NCI-H526 treated with DMSO at 0.1 percent for 48 hours (cell line): ENCODE data around the gene ATAT1.
"Not testable (repeated sequence)": the region's sequence is repeated elsewhere in the genome, so short reads cannot be mapped to it uniquely, and the experiment has no call there.

Experiments
- DNase-seq: peaks from one replicate; lab custom pipeline; 2025; lab: John Stamatoyannopoulos, UW

ATAT1 gene

DNA sequence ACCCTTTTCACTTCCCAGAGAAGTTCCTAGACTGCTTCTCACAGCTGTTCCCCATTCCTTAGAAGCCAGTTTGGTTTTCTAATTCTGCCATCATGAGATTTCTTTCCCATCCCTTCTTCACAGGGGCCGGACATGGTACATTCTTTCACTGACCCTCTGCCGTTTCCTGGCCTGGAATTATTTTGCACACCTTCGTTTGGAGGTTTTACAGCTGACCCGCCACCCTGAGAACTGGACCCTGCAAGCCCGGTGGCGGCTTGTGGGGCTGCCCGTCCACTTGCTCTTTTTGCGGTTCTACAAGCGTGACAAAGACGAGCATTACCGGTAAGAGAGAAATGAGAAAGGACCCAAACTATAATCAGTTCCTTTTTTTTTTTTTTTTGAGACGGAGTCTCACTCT lies 24.5 kb downstream of the ATAT1 start:
- DNase-seq = no peak

DNA sequence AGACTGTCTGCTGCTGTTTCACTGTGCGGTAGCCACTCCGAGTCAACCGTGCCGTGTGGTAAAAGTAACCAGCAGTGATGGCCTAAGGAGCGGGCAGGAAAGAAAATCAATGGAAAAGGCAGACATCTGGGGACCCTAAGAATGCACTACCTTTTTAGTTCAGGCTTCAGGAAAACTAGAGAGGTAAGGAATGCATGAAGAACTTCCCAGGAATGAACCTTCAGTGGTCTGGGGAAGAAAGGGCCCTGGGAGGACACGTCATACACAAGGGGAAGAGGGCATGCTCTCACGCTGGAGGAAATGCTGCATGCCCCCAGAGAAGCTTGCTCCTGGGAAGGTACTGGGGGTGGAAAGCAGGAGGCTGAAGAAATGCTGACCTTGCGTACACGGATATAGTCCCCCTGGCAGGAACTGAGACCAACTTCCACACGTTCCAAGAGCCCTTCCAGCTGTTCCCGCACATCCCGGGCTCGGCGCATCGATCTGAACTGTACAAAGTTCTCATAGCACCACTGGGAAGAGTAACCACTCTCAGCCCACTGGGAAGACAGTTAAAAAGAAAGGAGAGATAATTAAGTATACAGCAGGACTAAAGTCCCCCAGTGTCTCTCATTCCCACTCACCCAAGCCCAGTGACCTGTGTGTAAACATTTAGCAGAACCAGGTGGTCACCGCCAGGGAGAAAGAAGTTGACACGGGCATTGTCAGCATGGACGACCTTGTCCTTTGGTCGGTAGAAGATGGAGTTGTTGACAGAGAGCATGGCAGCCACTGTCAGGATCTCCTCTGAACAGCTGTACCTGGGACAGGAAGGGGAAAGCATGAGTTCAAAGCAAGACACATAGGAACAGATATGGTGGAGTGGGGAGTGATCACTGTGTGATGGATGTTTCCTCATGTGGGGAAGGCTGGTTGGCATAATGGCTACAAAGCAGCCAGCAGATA lies 28.4 kb downstream of the ATAT1 start:
- no peak for DNase-seq

DNA sequence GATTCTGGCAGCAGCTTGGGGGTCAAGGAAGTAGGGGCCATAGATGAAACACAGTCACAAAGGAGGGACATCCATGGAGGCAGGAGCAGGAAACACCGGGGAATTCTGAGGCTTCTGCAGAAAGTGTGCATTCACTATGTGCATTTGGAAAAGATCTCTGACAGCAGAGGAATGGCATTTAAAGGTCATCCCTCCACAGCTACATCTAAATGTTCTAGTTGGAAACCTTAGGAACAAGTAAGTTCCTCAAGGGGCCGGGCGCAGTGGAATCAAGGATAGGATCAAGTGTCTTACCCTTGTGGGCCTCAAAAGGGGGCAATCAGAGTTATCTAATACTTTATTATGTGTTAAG lies 29.0 kb downstream of the ATAT1 start:
- no peak for DNase-seq

DNA sequence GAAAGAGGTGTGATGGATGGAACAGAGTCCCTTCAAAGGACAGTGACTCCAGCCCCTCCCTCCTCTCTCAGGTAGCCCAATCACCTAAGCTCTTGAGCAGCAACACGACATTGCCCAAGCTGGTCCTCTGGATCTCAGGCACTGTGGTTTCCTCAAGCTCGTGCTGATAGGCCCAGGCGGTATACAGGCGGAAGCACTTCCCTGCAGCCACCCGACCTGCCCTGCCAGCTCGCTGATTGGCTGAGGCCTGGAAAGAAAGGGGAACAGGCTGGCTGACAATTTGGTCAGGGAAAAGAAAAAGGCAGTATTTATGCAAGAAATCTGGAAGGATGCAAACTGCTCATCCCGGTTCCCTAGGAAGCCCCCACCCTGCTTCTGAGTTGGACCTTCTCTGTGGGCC lies 29.8 kb downstream of the ATAT1 start:
- DNase-seq = no peak

DNA sequence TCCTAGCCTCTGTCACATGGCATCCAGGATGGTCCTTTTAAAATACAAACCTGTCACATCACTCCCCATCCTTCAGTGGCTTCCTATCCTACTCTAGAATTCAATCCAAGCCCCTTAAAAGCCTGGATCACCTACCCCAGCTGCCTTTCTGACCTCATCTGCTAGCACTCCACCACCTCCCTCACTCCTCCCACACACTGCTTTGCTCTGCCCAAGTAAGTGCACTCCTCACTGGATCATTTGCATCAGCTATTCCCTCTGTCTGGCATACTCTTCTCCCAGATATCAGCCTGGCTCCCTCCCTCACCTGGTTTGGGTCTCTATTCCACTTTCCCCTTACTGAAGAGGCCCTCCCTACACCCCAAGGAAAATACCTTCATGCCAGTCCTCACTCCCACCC lies 30.8 kb downstream of the ATAT1 start:
- no peak for DNase-seq

DNA sequence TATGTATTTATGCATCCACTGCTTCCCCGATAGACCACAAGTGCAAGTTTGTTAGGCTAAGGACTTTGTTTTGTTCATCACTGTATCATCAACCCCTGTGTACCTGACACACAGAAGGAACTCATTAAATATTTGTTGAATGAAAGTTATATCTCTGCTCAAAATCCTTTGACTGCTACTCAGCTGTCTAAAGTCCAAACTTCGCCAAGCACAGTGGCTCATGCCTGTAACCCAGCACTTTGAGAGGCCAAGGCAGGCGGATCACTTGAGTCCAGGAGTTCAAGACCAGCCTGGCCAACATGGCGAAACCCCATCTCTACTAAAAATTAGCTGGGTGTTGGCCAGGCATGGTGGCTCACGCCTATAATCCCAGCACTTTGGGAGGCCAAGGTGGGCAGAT lies 31.2 kb downstream of the ATAT1 start:
- DNase-seq = not testable (repeated sequence)

DNA sequence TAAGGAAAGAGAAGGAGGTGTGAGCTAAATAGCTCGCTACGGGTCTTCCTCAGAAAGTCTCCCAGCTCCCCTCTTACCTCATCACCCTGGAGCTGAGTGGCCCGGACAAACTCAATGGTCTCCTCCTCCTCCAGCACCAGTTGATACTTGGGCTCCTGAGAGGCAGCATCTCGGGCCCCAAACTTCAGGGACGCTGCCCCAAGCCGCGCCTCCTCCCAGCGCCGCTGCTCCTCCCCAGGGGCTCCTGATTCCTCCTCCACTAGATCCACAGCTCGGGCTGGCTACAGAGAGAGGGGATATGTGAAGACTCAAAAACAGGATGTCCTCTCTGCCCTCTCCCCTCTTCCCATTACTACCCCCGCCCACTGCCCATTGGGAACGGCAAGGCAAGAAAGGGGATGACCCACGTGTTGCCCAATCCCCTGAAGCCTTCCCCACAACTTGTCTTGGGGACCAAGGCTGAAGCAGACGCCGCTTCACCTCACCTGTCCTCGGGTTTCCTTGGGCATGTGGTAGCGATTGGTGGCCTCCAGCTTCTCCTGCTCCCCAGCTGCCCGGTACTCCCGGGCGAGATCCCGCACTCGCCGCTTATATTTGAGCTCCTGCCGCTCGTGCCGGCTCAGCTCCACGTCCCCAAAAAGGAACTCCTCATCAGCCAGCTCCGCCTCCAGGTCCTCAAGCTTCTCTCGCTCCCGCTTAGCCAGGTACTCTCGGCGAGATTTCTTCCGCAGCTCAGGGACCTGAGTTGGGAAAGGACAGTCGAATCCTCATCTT lies 38.5 kb downstream of the ATAT1 start:
- no peak for DNase-seq

DNA sequence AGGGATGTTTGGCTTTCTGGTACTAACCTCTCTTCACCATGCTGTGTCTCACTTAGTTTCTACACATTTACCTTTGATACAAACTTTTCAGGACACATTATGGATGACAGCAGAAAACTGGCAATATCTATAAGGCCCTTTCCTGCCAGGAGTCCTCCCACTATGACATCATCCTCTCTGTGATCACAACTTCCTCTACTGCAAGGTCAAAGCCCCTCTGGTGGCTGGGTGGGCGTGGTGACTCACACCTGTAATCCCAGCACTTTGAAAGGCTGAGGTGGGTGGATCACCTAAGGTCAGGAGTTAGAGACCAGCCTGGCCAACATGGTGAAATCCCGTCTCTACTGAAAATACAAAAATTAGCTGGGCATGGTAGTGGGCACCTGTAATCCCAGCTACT lies 39.6 kb downstream of the ATAT1 start:
- not testable (repeated sequence) for DNase-seq

DNA sequence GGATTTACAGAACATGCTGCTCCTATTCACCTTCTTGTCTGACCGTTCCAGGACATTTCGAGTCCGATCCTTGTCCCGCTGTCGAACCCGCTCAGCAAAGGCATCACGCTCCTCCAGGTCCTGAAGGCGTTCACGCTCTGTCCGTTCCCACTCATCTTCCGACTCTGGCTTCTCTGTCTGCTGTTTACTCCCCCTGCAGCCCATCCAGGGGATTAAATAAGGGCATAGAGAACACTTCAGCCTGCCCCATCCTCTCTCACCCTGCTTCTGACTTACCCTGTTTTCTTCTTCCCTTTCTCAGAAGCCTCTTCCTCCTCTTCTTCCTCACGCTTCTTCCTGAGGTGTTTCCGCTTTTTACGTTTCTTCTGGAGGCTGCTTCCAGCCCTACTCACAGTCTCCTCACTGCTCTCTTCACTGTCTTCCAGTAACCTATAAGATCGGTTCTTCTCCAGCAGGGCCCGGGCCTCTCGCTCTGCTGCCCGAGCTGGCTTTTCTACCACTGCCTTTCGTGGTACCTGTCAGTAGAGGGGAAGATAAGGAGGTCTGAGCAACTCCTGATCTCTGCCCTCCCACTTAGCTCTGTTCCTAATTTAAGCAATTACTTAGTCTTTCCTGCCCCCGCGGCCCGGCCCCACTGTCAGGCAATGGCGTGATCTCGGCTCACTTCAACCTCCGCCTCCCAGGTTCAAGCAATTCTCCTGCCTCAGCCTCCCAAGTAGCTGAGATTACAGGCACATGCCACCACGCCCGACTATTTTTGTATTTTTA lies 44.3 kb downstream of the ATAT1 start:
- DNase-seq = no peak

DNA sequence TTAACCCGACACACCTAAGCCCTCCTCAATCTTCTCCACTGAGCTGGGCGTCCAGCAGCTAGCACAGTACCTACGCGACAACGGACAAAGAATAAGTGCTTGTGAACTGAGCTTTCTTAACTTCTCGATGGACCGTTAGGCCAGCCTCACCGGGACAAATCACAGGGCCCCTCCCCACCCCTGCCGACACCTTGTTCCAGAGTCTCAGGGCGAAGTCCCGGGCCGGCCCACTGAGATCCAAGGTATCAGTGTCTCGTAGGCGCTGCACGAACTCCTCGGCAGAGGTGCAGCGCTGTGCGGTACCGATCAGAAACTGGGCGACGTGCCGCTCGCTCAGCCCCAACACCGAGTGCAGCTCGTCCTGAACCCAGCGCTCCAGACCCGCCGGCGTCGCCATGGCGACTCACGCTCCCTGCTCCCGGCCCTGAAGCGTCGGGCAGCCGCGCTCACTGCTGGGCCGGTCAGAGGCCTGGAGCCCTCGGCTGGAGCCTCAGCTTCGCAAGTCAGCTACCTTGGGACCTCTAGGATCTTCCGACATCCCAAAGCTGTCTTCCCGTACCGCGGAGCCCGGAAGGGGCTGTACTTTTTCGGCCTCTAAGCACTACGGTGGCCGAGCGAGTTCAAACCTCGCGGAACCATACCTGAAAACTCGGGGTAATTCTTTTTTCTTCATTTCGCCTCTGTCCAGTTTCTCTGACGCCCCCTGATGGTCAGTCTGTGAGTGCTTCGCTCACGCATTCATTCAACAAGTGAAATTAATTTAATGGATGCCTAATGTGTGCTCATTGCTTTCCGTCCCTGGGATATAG lies 46.0 kb downstream of the ATAT1 start, which contains the start of gene DHX16:
TSS of gene DHX16 (minus strand) at position 562 of the 809 bp plus-strand sequence. CDS start at position 397, 165 bp downstream.
- peak; percentile 93 for DNase-seq

DNA sequence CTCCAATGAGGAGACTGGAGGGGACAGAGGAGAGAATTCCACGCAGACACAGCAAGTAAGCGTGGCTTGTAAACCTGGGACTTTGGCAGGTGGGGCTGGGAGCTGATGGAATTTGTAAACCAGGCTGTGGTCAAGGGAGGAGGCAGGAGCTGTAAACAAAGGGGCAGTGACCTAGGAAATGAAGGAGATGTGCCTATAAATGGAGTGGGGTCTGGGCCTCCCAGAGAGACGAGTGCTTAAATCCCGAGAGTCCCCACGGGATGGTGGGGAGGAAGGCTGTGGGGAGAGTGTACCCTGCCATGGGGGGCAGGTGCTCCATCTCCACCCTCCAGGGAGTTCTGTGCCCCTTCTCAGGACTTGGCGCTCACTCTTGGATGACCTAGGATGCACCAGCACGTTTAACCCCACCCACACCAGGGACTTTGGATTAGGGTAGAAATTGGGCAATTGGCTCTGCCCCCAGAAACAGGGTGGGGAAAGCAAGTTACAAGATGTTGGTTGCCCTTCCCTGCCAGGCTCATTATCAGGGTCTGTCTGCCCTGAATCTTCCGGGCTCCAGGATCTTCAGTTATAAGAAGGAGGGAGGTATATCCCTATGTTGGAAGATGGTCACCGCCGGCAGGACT lies 50.1 kb downstream of the ATAT1 start:
- no peak for DNase-seq

DNA sequence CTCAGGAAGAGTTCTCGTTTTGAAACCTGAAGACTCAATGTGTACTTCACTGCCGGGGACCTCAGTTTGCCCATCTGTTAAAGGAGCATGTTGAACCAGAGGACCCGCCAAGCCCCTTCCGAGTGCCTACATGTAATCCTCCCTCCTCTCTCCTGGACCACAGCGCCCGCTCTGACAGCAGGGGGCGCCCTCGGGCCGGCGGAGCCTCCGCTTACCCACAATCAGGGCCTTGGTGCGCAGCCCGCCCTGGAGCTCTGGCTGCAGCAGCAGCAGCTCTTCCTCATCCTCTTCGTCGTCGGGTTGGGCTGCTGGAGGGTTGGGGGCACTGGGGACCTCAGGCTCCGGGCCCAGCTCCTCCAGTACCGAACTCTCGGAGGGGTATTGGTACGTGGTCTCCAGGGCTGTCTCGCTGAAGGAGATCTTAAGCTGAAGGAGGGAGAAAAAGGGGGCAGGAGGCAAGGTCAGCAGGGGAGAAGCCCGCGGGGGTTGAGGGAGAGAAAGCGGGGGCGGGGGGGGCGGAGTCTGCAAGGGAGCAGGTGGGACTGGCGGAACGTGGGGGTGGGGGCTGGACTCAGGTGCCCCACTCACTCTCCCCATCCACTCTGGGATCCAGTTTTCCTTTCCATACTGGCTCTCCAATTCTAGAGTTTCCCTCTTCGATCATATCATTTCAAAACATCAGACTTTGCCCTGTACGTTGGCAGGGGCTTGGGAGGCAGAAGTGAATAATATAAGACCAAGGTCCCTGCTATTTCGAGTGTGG lies 52.5 kb downstream of the ATAT1 start:
- peak; percentile 45 for DNase-seq

DNA sequence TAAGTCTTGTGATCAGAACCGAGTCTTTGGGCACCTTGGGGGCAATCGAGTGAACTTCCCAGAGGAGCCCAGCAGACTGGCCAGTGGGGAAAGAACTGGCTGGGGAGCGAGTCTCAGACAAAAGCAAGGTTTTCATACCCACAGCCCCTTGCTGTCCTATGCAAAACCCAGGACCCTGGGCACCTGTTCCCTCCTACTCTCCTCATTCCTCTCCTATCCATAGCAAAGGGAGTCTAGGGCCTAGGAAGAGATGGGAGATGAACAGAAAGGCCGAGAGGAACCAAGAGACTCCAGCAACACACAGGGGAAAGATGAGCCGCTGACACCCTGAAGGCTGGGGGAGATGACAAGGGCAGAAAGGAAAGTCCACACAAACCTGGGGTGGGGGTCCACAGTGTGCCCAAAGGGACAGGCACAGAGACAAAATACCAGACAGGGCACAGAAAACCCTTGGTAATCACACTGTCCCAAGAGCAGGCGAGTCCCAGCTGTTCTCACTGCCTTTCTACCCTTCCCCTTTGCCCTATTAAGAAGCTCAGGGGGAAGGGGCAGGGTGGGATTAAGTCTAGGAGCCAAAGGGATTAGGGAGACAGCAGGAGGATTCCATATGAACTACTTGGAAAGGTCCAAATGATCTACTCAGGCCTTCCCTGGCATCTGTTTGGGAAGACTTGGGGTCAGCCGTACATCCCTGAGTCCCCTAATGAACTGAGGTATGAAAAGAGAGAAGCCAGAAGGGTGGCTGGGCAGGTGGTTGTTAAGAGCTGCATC lies 53.3 kb downstream of the ATAT1 start:
- DNase-seq = no peak

DNA sequence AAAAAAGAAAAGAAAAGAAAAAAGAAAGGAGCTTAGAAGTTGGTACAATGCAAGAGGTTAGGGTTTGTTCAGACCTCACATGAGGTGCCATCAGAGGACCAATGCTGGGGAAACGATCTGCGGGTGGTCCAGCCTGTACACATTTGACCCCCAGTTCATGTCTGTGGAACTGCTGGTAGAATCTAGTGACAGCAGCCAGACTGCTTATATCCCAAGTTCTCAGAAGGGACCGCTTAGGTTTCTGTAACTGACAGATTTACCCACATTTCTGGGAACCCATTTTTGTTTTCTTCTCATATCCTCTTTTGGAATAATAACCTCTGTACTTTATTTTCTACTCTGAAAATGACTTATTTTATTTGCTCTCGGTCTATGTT lies 55.1 kb downstream of the ATAT1 start:
- no peak for DNase-seq

DNA sequence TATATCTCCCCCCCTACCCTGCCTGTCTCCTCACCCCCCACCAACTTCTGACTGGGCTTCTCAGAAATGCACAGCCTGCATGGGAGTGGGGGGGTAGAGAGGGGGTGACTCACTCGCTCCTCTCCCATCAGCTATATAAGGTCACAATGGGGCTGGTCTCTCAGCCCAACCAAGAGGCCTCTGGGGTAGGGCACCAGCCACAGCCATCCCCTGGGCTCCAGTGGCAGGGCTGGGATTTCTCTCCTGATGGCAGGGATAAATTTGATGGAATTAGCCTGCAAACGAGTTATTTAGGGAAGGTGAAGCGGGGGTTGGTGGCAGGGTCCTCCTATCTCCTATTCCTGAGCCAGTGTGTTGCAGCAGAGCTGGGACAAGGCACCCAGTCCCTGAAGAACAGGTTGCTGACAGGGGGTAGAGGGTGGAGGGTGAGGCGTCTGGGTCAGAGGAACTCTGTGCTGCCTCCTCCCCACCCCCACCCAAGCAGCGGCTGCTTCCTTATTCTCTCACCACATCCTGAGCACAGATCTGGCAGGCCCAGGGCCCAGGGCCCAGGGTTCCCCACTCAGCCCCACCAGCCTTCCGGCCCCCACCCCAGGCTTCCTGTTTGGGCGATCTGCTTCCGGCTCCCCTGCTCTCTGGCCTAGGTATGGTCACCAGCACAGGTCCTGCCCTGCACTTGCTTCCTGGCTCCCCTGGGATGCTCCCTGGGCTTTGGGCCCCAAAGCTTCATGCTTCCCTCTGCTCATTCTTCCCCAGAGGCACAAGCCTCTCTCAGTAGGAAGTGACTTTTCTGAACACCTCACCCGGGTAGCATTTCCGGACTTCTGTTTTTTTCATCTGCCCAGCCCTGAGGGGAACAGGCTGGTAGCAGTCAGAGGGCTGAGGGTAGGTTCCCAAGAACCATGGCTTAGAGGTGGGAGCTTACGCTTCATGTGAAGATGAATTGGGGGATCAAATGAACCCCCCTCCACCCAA lies 55.8 kb downstream of the ATAT1 start:
- no peak for DNase-seq

DNA sequence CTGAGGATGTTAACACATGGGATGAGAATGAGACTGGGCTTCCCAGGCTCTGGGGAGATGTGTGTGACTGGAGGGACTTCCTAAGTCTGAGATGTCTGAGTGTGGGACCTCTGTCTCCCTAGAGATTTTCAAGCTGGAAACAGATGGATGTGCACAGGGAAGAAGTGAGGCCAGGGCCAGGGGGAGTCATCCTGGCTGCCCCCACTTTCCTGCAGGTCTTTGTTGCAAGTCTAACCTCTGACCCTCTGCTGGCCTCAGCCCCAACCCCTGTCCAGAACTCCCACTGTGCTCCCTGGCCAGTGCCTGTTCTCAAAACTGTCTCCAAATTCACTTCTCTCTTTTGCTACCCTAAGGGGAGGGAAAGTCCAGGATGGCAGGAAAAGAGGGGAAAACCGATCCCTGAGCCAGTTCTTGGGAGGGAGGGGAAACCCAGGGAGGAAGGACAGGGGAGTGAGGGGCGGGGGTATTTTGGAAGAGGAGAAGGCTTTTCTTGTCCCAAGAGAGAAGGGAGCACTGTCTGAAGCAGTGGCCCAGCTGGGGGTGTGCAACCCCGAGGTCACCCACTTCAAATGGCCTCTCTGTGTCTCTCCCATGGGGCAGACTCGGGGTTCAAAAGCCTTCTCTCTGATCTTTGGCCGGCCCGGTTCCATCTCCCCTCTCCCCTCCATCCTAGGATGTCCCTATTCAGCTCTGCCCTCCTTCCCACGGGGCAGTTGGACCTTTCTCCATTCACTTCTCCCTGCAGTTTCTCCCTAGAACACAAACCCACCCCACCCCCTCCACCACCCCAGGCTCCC lies 56.7 kb downstream of the ATAT1 start:
- no peak for DNase-seq

DNA sequence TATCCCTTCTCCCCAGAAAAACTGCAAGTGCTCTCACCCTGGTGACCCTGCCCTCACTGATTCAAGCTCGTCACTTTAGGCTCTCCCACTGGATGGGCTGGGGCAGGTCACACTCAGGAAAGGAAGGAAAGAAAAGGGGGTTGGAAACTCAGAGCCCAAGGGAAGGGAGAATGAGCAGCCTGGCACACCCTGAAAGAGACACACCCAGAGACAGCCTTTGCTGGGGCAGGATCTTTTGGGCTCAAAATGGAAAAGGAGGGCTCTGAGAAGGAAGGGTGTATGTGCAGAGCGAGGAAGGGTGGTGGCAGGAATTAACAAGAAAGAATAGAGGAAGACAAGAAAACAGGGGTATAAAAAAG lies 57.3 kb downstream of the ATAT1 start:
- DNase-seq = no peak
